ENCODE results near the gene ZNF665. TPM values are rescaled to one million over a fixed set of nuclear protein-coding genes. Genes with fewer than 3 reads are reported as not detected.

ZNF665 gene
- total RNA-seq, 1 donor from 2014 or later = 8.9 TPM

DNA sequence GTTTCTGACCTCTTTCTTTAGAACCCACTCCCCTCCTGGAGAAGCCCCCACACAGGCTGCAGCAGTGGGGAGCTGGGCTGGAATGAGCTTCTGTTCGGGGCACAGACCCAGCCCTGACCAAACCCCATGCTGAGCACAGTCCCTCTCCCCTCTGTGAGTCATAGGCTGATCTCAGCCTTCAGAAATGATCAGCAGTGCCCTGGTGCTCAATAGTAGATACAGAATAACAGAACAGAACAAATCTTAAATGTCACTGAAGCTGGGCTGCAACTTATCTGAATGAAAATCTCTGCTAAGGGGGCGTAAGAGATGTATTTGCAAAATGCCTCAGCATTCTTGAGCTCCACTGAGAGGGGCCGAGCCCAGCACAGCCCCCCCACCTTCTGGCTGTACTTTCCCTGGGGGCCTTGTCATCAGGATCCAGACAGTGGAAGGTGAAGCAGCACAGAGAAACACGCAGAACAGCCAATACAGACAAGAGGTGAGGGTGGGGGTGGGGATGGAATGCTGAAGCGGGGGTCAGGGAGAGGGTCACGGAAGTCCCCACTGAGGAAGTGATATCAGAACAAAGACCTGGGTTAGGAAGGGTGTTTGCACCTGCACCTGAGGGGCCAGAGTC is 9.9 kb downstream of the ZNF665 start:
- H3K27ac Mint-ChIP-seq = peak overlapping the region; percentile 71
- H3K9me3 Mint-ChIP-seq = peaks cover 5% of the 10 kb centered on the region
- no peaks in the 10 kb centered on the region for H3K27me3 Mint-ChIP-seq (ENCODE audit: low read depth)
- no peak for TF ChIP-seq CTCF (IDR thresholded peaks at IDR 0.05; ENCODE audit: unreplicated experiment)
- peaks cover 34% of the 10 kb centered on the region for H3K36me3 Mint-ChIP-seq
- H3K4me1 Mint-ChIP-seq = peaks cover 12% of the 10 kb centered on the region
- no peak for DNase-seq (ENCODE audit: low spot score in 2 of 2, unreplicated experiment in 2 of 2)
- no peak overlapping the region for H3K4me3 Mint-ChIP-seq

DNA sequence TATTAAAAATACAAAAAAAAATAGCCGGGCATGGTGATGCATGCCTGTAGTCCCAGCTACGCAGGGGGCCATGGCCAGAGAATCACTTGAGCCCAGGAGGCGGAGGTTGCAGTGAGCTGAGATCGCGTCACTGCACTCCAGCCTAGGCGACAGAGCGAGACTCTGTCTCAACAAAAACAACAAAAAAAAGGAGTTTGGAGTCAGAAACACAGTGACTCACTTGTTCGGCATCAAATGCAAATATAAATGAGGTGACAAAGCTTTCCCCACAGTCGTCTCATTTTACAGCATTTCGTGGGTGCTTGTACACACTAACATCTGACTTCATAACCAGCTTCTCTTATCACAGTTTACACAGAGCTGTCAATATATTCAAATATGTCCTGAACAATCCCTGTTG is 11.0 kb downstream of the ZNF665 start:
- Mint-ChIP-seq H3K4me3 (no peak overlapping the region), H3K27ac (no peak overlapping the region), H3K36me3 (peaks cover 42% of the 10 kb centered on the region), H3K4me1 (peaks cover 12% of the 10 kb centered on the region), H3K27me3 (ENCODE audit: low read depth) (no peaks in the 10 kb centered on the region), H3K9me3 (peaks cover 13% of the 10 kb centered on the region)
- TF ChIP-seq CTCF (IDR thresholded peaks at IDR 0.05; ENCODE audit: unreplicated experiment) = no peak
- DNase-seq (ENCODE audit: low spot score in 2 of 2, unreplicated experiment in 2 of 2) = no peak

- no peak for DNase-seq (ENCODE audit: low spot score in 2 of 2, unreplicated experiment in 2 of 2)
- Mint-ChIP-seq H3K27me3 (ENCODE audit: low read depth) (no peaks in the 10 kb centered on the region), H3K36me3 (peaks cover 50% of the 10 kb centered on the region), H3K9me3 (peaks cover 38% of the 10 kb centered on the region), H3K4me1 (peaks cover 4% of the 10 kb centered on the region), H3K27ac (no peak overlapping the region), H3K4me3 (no peak overlapping the region)
- TF ChIP-seq CTCF (IDR thresholded peaks at IDR 0.05; ENCODE audit: unreplicated experiment) = no peak
These were observed 15.2 kb downstream of the ZNF665 start for GRCh38 chr19:53177986-53178385.

DNA sequence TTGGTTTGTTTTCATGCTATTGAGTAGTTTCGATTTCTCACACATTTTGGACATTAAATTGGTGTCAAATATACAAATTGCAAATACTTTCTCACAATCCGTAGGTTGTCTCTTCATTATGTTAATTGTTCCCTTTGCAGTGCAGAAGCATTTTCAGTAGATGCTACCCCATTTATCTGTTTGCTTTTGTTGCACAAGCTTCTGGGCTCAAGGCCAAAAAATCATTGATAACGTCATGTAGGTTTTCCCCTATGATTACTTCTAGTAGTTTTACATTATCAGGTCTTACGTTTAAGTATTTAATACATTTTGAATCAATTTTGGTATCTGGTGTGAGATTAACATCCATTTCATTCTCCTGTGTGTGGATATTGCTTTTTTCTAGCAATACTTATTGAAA is 20.3 kb downstream of the ZNF665 start:
- no peak for DNase-seq (ENCODE audit: low spot score in 2 of 2, unreplicated experiment in 2 of 2)
- peaks cover 49% of the 10 kb centered on the region for H3K36me3 Mint-ChIP-seq
- no peaks in the 10 kb centered on the region for H3K27me3 Mint-ChIP-seq (ENCODE audit: low read depth)
- TF ChIP-seq CTCF (IDR thresholded peaks at IDR 0.05; ENCODE audit: unreplicated experiment) = no peak
- peaks cover 54% of the 10 kb centered on the region for H3K9me3 Mint-ChIP-seq
- no peaks in the 10 kb centered on the region for H3K4me1 Mint-ChIP-seq
- no peak overlapping the region for H3K27ac Mint-ChIP-seq
- no peak overlapping the region for H3K4me3 Mint-ChIP-seq

- no peak for TF ChIP-seq CTCF (IDR thresholded peaks at IDR 0.05; ENCODE audit: unreplicated experiment)
- H3K27ac Mint-ChIP-seq = no peak overlapping the region
- H3K9me3 Mint-ChIP-seq = peaks cover 53% of the 10 kb centered on the region
- no peak overlapping the region for H3K4me3 Mint-ChIP-seq
- H3K27me3 Mint-ChIP-seq (ENCODE audit: low read depth) = no peaks in the 10 kb centered on the region
- no peaks in the 10 kb centered on the region for H3K4me1 Mint-ChIP-seq
- H3K36me3 Mint-ChIP-seq = peaks cover 45% of the 10 kb centered on the region
- no peak for DNase-seq (ENCODE audit: low spot score in 2 of 2, unreplicated experiment in 2 of 2)
These were observed 27.5 kb downstream of the ZNF665 start for GRCh38 chr19:53165691-53166091.

DNA sequence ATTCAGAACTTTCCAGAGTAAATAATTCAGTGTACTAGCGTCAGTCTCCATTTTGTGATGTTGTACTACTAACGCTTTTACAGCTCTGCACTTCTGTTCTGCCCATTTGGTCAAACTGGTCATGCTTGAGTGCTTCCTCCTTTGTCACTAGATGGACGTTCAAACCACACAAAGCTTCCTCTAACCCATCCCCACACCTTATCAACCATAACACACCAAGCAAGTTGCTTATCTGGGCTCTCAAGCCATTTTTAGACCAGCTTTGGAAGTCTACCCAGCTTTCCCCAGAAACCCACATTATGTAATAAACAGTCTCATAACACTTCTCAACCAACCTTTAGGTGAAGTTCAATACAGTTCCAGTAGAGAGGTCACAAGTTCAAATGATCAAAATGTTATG is 32.0 kb downstream of the ZNF665 start:
- H3K36me3 Mint-ChIP-seq = peaks cover 32% of the 10 kb centered on the region
- TF ChIP-seq CTCF (IDR thresholded peaks at IDR 0.05; ENCODE audit: unreplicated experiment) = no peak
- peaks cover 15% of the 10 kb centered on the region for H3K4me1 Mint-ChIP-seq
- no peaks in the 10 kb centered on the region for H3K27me3 Mint-ChIP-seq (ENCODE audit: low read depth)
- no peak overlapping the region for H3K27ac Mint-ChIP-seq
- DNase-seq (ENCODE audit: low spot score in 2 of 2, unreplicated experiment in 2 of 2) = no peak
- H3K4me3 Mint-ChIP-seq = no peak overlapping the region
- peaks cover 38% of the 10 kb centered on the region for H3K9me3 Mint-ChIP-seq

All from mesothelial cell of epicardium (in vitro differentiated cells).